HG02571 (cell line): ENCODE data around the gene ADAMTSL1.
A peak's percentile ranks its signal among the peaks of the same experiment; 100 is the strongest.
"Not testable (repeated sequence)": the region's sequence is repeated elsewhere in the genome, so short reads cannot be mapped to it uniquely, and the experiment has no call there.

Experiments
- ATAC-seq: cut with Tn5 transposase; IDR thresholded peaks from one replicate; pipeline ENCODE4 v1.9.1; 2021; ENCODE audit warnings: mild to moderate bottlenecking, moderate library complexity; ENCODE audit not compliant: unreplicated experiment

The ADAMTSL1 gene

GRCh38 chr9:18849270-18849669, 375.3 kb downstream of the ADAMTSL1 start:
- no peak for ATAC-seq

GRCh38 chr9:18849890-18850677, 376.1 kb downstream of the ADAMTSL1 start:
- ATAC-seq: no peak

GRCh38 chr9:18851069-18851795, 377.3 kb downstream of the ADAMTSL1 start:
- no peak for ATAC-seq

- no peak for ATAC-seq
Observed at GRCh38 chr9:18855656-18856055, 381.7 kb downstream of the ADAMTSL1 start.

GRCh38 chr9:18857334-18857733, 383.4 kb downstream of the ADAMTSL1 start:
- no peak for ATAC-seq

GRCh38 chr9:18857769-18858168, 383.8 kb downstream of the ADAMTSL1 start:
- ATAC-seq: no peak

- no peak for ATAC-seq
Observed at GRCh38 chr9:18861609-18862544, 387.9 kb downstream of the ADAMTSL1 start.

- no peak for ATAC-seq
Observed at GRCh38 chr9:18863791-18864190, 389.8 kb downstream of the ADAMTSL1 start.

GRCh38 chr9:18864516-18864915, 390.6 kb downstream of the ADAMTSL1 start:
- no peak for ATAC-seq

- ATAC-seq: no peak
Observed at GRCh38 chr9:18865542-18865941, 391.6 kb downstream of the ADAMTSL1 start.

- ATAC-seq: no peak
Observed at GRCh38 chr9:18866121-18866831, 392.3 kb downstream of the ADAMTSL1 start.

- ATAC-seq: no peak
Observed at GRCh38 chr9:18869725-18870124, 395.8 kb downstream of the ADAMTSL1 start.

- ATAC-seq: no peak
Observed at GRCh38 chr9:18874069-18874468, 400.1 kb downstream of the ADAMTSL1 start.

GRCh38 chr9:18874990-18875389, 401.0 kb downstream of the ADAMTSL1 start:
- ATAC-seq: not testable (repeated sequence)

GRCh38 chr9:18877984-18878383, 404.0 kb downstream of the ADAMTSL1 start:
- ATAC-seq: no peak

GRCh38 chr9:18881758-18882157, 407.8 kb downstream of the ADAMTSL1 start:
- no peak for ATAC-seq

GRCh38 chr9:18887546-18887945, 413.6 kb downstream of the ADAMTSL1 start:
- no peak for ATAC-seq

- ATAC-seq: no peak
Observed at GRCh38 chr9:18888290-18888689, 414.3 kb downstream of the ADAMTSL1 start.

- ATAC-seq: no peak
Observed at GRCh38 chr9:18889550-18889949, 415.6 kb downstream of the ADAMTSL1 start.

- peak; percentile 72 for ATAC-seq
Observed at GRCh38 chr9:18890372-18890771, 416.4 kb downstream of the ADAMTSL1 start.
